K562 (cell line): ENCODE data around the gene GRB2. TPM values are rescaled to one million over a fixed set of nuclear protein-coding genes. Genes with fewer than 3 reads are reported as not detected.
A peak's percentile ranks its signal among the peaks of the same experiment; 100 is the strongest.

Experiments used
- BCL6 ChIP-seq: fragments of 250-450 bp; sonication (Bioruptor Pico); IDR thresholded peaks from 2 replicates; pipeline ENCODE4 v1.4.0; 2020
- CBFB ChIP-seq: sonication (generic); formaldehyde crosslinking; IDR thresholded peaks from 2 replicates; pipeline ENCODE4 v1.4.0; 2020; ENCODE audit warnings: mild to moderate bottlenecking, missing genetic modification reagents
- HMBOX1 ChIP-seq: sonication (generic); IDR thresholded peaks from 2 replicates; pipeline ENCODE4 v1.6.1; 2016
- NCOR1 ChIP-seq: fragments of 450-650 bp; IDR thresholded peaks from 2 replicates; pipeline ENCODE4 v1.6.1; 2016; ENCODE audit warnings: mild to moderate bottlenecking, moderate library complexity
- NUFIP1 ChIP-seq: fragments of 450-650 bp; IDR thresholded peaks from 2 replicates; pipeline ENCODE4 v1.6.1; 2018; ENCODE audit not compliant: partially characterized antibody
- RBM34 ChIP-seq: fragments of 200-400 bp; formaldehyde crosslinking; IDR thresholded peaks from 2 replicates; pipeline ENCODE4 v1.6.1; 2018; ENCODE audit warnings: low read length, borderline replicate concordance; ENCODE audit not compliant: insufficient read depth
- TCF7L2 ChIP-seq: fragments of 150-350 bp; IDR thresholded peaks from 2 replicates; pipeline ENCODE4 v1.6.1; 2016; ENCODE audit warnings: low read depth, mild to moderate bottlenecking, low read length, moderate library complexity
- U2AF1 ChIP-seq: fragments of 200-400 bp; formaldehyde crosslinking; optimal IDR thresholded peaks from 2 replicates; pipeline ENCODE3; 2017; ENCODE audit warnings: mild to moderate bottlenecking, low read depth, low read length, moderate library complexity
- UBTF ChIP-seq, 2 experiments: IDR thresholded peaks; 2 replicates each; pipeline ENCODE4 v1.6.1; 2012; ENCODE audit warnings: improper control_type of control experiment in 2 of 2, low read depth in 2 of 2, low read length in 2 of 2, borderline replicate concordance in 1 of 2
- ZBTB49 ChIP-seq: sonication (generic); formaldehyde crosslinking; IDR thresholded peaks from 2 replicates; pipeline ENCODE4 v1.8.0; 2022; ENCODE audit warnings: missing genetic modification reagents, mild to moderate bottlenecking, borderline replicate concordance
- ZNF318 ChIP-seq, 2 experiments: fragments of 450-650 bp; IDR thresholded peaks; 2 replicates each; pipeline ENCODE4 v1.6.1; 2016; ENCODE audit warnings: mild to moderate bottlenecking in 2 of 2, borderline replicate concordance in 1 of 2, low read depth in 1 of 2, moderate library complexity in 1 of 2
- ZSCAN29 ChIP-seq: fragments of 450-650 bp; IDR thresholded peaks from 2 replicates; pipeline ENCODE4 v1.6.1; 2017
- polyA plus RNA-seq, 8 experiments: library from polyadenylated mRNA; depleted of rRNA in 4 of 8; stranded (reverse) in 5 of 8; unstranded in 3 of 8; fragments of >200 nt; fragmentation: Nextera tagmentation in 2 of 8; fragmentation: Illumina TruSeq in 1 of 8; extraction: Ambion mirVana in 2 of 8; extraction: Trizol in 1 of 8; gene quantifications; 2 replicates each; pipeline versions ENCODE4 v1.2.1 to v1.2.3, GENCODE V29; 2011 to 2014; ENCODE audit warnings: inconsistent platforms in 1 of 8, missing spikeins in 1 of 8
- total RNA-seq, 7 experiments: library from RNA; depleted of rRNA in 6 of 7; stranded (reverse); fragments of >200 nt in 6 of 7; fragmentation: Illumina TruSeq in 2 of 7; extraction: Trizol in 2 of 7; gene quantifications; 2 replicates each; pipeline versions ENCODE4 v1.2.1 to v1.2.3, GENCODE V29; 2011 to 2021; ENCODE audit warnings: low replicate concordance in 1 of 7

Gene GRB2
- total and polyA plus RNA-seq, 9 of the 15 experiments (the other 6 are each of a cell fraction or from before 2014, with no cell fraction given) = 57.2 to 136 (median 84.8) TPM

- TF ChIP-seq ZNF318 (IDR thresholded peaks at IDR 0.05; ENCODE audit: borderline replicate concordance in 1 of 2, low read depth in 1 of 2) = no peak
- peak; percentile 97 for TF ChIP-seq NCOR1
- TF ChIP-seq ZBTB49 = no peak
- no peak for TF ChIP-seq ZSCAN29
- no peak for TF ChIP-seq CBFB (CRISPR knock-in tag)
- no peak for TF ChIP-seq NUFIP1
- peak; percentile 88 for TF ChIP-seq HMBOX1
- TF ChIP-seq U2AF1 = no peak
- TF ChIP-seq UBTF (IDR thresholded peaks at IDR 0.05; ENCODE audit: borderline replicate concordance in 1 of 2, low read depth in 2 of 2, low read length in 2 of 2) = 0 out of 4 replicates have a peak, but pooled peaks of 1 of the 2 experiments have one; percentile 66
- no peak for TF ChIP-seq RBM34
- TF ChIP-seq BCL6 (CRISPR knock-in tag) = no peak
- TF ChIP-seq TCF7L2 = no peak
Measured at GRCh38 chr17:75447951-75448856, 42.7 kb upstream of the GRB2 start (continued).
